ENCODE results near the gene HES1.

DNA sequence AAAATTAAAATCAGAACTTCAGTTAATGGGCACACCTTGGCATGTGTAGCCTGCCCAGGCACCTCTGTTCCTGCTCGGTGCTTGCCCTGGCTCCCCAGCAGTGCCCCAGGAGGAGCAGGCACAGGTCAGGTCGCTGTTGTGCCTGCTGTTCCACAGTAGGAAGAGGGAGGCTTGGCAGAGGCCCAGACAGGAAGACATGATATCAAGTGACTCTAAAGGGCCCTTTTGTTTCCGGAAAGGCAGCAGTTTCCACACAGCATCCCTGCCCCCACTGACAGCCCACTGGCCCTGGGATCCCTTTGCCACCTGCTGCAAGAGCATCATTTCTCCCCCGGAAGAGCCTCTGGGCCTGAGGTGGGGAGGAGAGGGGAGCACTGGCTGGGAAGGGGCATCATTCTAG, 40.5 kb upstream of the HES1 start:
- no peak for TF ChIP-seq EZH2 (IDR thresholded peaks at IDR 0.05; ENCODE audit: borderline replicate concordance, insufficient read depth, low read length, poor library complexity, severe bottlenecking)
- TF ChIP-seq, protein P1, sequence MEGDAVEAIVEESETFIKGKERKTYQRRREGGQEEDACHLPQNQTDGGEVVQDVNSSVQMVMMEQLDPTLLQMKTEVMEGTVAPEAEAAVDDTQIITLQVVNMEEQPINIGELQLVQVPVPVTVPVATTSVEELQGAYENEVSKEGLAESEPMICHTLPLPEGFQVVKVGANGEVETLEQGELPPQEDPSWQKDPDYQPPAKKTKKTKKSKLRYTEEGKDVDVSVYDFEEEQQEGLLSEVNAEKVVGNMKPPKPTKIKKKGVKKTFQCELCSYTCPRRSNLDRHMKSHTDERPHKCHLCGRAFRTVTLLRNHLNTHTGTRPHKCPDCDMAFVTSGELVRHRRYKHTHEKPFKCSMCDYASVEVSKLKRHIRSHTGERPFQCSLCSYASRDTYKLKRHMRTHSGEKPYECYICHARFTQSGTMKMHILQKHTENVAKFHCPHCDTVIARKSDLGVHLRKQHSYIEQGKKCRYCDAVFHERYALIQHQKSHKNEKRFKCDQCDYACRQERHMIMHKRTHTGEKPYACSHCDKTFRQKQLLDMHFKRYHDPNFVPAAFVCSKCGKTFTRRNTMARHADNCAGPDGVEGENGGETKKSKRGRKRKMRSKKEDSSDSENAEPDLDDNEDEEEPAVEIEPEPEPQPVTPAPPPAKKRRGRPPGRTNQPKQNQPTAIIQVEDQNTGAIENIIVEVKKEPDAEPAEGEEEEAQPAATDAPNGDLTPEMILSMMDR (IDR thresholded peaks at IDR 0.05; ENCODE audit: poor library complexity, severe bottlenecking) = no peak
- no peak for TF ChIP-seq POLR2AphosphoS5 (IDR thresholded peaks at IDR 0.05)
- TF ChIP-seq RAD21 (conservative IDR thresholded peaks at IDR 0.05) = no peak
- TF ChIP-seq, protein P2, sequence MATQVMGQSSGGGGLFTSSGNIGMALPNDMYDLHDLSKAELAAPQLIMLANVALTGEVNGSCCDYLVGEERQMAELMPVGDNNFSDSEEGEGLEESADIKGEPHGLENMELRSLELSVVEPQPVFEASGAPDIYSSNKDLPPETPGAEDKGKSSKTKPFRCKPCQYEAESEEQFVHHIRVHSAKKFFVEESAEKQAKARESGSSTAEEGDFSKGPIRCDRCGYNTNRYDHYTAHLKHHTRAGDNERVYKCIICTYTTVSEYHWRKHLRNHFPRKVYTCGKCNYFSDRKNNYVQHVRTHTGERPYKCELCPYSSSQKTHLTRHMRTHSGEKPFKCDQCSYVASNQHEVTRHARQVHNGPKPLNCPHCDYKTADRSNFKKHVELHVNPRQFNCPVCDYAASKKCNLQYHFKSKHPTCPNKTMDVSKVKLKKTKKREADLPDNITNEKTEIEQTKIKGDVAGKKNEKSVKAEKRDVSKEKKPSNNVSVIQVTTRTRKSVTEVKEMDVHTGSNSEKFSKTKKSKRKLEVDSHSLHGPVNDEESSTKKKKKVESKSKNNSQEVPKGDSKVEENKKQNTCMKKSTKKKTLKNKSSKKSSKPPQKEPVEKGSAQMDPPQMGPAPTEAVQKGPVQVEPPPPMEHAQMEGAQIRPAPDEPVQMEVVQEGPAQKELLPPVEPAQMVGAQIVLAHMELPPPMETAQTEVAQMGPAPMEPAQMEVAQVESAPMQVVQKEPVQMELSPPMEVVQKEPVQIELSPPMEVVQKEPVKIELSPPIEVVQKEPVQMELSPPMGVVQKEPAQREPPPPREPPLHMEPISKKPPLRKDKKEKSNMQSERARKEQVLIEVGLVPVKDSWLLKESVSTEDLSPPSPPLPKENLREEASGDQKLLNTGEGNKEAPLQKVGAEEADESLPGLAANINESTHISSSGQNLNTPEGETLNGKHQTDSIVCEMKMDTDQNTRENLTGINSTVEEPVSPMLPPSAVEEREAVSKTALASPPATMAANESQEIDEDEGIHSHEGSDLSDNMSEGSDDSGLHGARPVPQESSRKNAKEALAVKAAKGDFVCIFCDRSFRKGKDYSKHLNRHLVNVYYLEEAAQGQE (IDR thresholded peaks at IDR 0.05; ENCODE audit: borderline replicate concordance) = no peak
- TF ChIP-seq EP300 (conservative IDR thresholded peaks at IDR 0.05; ENCODE audit: poor library complexity, severe bottlenecking) = no peak
- no peak for TF ChIP-seq TAF1 (IDR thresholded peaks at IDR 0.05; ENCODE audit: low read depth)
- no peak for TF ChIP-seq SMC3 (conservative IDR thresholded peaks at IDR 0.05; ENCODE audit: poor library complexity)
- TF ChIP-seq MXI1 (conservative IDR thresholded peaks at IDR 0.05; ENCODE audit: poor library complexity, severe bottlenecking) = no peak

All from neural cell (in vitro differentiated cells).